HepG2 (cell line): ENCODE results near the gene MPC2. TPM values are rescaled to one million over a fixed set of nuclear protein-coding genes. Genes with fewer than 3 reads are reported as not detected.

Source experiments
- EEA1 ChIP-seq: sonication (generic); formaldehyde crosslinking; IDR thresholded peaks from 2 replicates; pipeline ENCODE4 v1.5.1; 2020; ENCODE audit warnings: mild to moderate bottlenecking, missing genetic modification reagents, borderline replicate concordance
- GZF1 ChIP-seq: sonication (generic); formaldehyde crosslinking; IDR thresholded peaks from 2 replicates; pipeline ENCODE4 v1.5.1; 2020; ENCODE audit warnings: mild to moderate bottlenecking, missing genetic modification reagents
- HMGA1 ChIP-seq: sonication (generic); formaldehyde crosslinking; conservative IDR thresholded peaks from 2 replicates; pipeline ENCODE4 v1.4.0; 2020; ENCODE audit warnings: missing genetic modification reagents
- ONECUT2 ChIP-seq: sonication (generic); formaldehyde crosslinking; IDR thresholded peaks from 2 replicates; pipeline ENCODE4 v1.4.0; 2020; ENCODE audit warnings: missing genetic modification reagents
- SIX4 ChIP-seq: sonication (generic); formaldehyde crosslinking; IDR thresholded peaks from 2 replicates; pipeline ENCODE4 v1.4.0; 2020; ENCODE audit warnings: missing genetic modification reagents
- SKIL ChIP-seq: sonication (generic); formaldehyde crosslinking; IDR thresholded peaks from 2 replicates; pipeline ENCODE4 v1.8.0; 2022; ENCODE audit warnings: missing genetic modification reagents, mild to moderate bottlenecking, moderate library complexity, borderline replicate concordance
- SP1 ChIP-seq, 2 experiments: fragments of 450-650 bp in 1 of 2; sonication (generic) in 1 of 2; formaldehyde crosslinking in 1 of 2; IDR thresholded peaks; 2 replicates each; pipeline versions ENCODE4 v1.4.0 to v1.6.1; 2016 to 2020; ENCODE audit warnings: missing genetic modification reagents in 1 of 2
- UBTF ChIP-seq: sonication (generic); formaldehyde crosslinking; IDR thresholded peaks from 2 replicates; pipeline ENCODE4 v1.4.0; 2020; ENCODE audit warnings: mild to moderate bottlenecking, missing genetic modification reagents
- YEATS4 ChIP-seq: sonication (generic); formaldehyde crosslinking; IDR thresholded peaks from 2 replicates; pipeline ENCODE4 v1.4.0; 2020; ENCODE audit warnings: missing genetic modification reagents, borderline replicate concordance
- ZBTB33 ChIP-seq: sonication (generic); formaldehyde crosslinking; IDR thresholded peaks from 2 replicates; pipeline ENCODE4 v1.4.0; 2020; ENCODE audit warnings: missing genetic modification reagents
- ZBTB43 ChIP-seq: sonication (generic); formaldehyde crosslinking; conservative IDR thresholded peaks from 2 replicates; pipeline ENCODE4 v1.4.0; 2020; ENCODE audit warnings: missing genetic modification reagents
- ZNF12 ChIP-seq: sonication (generic); formaldehyde crosslinking; IDR thresholded peaks from 2 replicates; pipeline ENCODE4 v1.5.0; 2020; ENCODE audit warnings: missing genetic modification reagents
- ZNF276 ChIP-seq: sonication (generic); formaldehyde crosslinking; IDR thresholded peaks from 2 replicates; pipeline ENCODE4 v1.4.0; 2020; ENCODE audit warnings: mild to moderate bottlenecking, low read depth, missing genetic modification reagents
- ZNF350 ChIP-seq: sonication (generic); formaldehyde crosslinking; IDR thresholded peaks from 2 replicates; pipeline ENCODE4 v1.4.0; 2020; ENCODE audit warnings: mild to moderate bottlenecking, low read depth, missing genetic modification reagents, borderline replicate concordance
- ZNF503 ChIP-seq: sonication (generic); formaldehyde crosslinking; IDR thresholded peaks from 2 replicates; pipeline ENCODE4 v1.4.0; 2020; ENCODE audit warnings: missing genetic modification reagents
- ZNF547 ChIP-seq: sonication (generic); formaldehyde crosslinking; IDR thresholded peaks from 2 replicates; pipeline ENCODE4 v1.5.1; 2020; ENCODE audit warnings: mild to moderate bottlenecking, missing genetic modification reagents
- polyA plus RNA-seq, 8 experiments: library from polyadenylated mRNA; depleted of rRNA in 3 of 8; stranded (reverse) in 7 of 8; unstranded in 1 of 8; fragments of >200 nt; fragmentation: Illumina TruSeq in 4 of 8; extraction: Trizol in 4 of 8; gene quantifications; 2 replicates each; pipeline versions ENCODE4 v1.2.1 to v1.2.3, GENCODE V29; 2011 to 2016; ENCODE audit warnings: low read depth in 4 of 8, missing spikeins in 1 of 8, mixed read lengths in 1 of 8; ENCODE audit not compliant: insufficient read depth in 1 of 8
- total RNA-seq, 5 experiments: library from RNA; depleted of rRNA; stranded (reverse); fragments of >200 nt; fragmentation: Illumina TruSeq; extraction: Trizol; gene quantifications; 2 replicates each; pipeline ENCODE4 v1.2.3, GENCODE V29; 2016; ENCODE audit warnings: low read depth in 1 of 5

The MPC2 gene
- total and polyA plus RNA-seq, 2 of the 13 experiments (the other 11 are each of a cell fraction or from before 2014, with no cell fraction given), result 38.8 to 136 TPM

- TF ChIP-seq ZNF350 (CRISPR knock-in tag) (peak; percentile 21; the same call in 1 of the 2 replicates), ZBTB43 (peak; percentile 37; the same call in 1 of the 2 replicates), UBTF (CRISPR knock-in tag) (peak; percentile 74; the same call in 1 of the 2 replicates), ONECUT2 (CRISPR knock-in tag) (no peak), ZNF276 (CRISPR knock-in tag) (no peak), ZNF547 (peak; percentile 73; the same call in 1 of the 2 replicates), SIX4 (CRISPR knock-in tag) (no peak), ZNF503 (CRISPR knock-in tag) (no peak), GZF1 (no peak), HMGA1 (CRISPR knock-in tag) (no peak), ZNF12 (CRISPR knock-in tag) (no peak), ZBTB33 (CRISPR knock-in tag) (no peak), YEATS4 (CRISPR knock-in tag) (no peak), EEA1 (no peak), SKIL (no peak), SP1 (IDR thresholded peaks at IDR 0.05) (no peak), SP1 (CRISPR knock-in tag; IDR thresholded peaks at IDR 0.05) (no peak)
These were observed 1.4 kb downstream of the MPC2 start (continued) for GRCh38 chr1:167935216-167936067.
